ENCODE measurements around the gene ACTN2.

The ACTN2 gene

GRCh38 chr1:236760986-236761385 is 74.7 kb downstream of the ACTN2 start:
- H3K4me1 Mint-ChIP-seq: peaks cover 43% of the 10 kb centered on the region
- TF ChIP-seq, protein P1, sequence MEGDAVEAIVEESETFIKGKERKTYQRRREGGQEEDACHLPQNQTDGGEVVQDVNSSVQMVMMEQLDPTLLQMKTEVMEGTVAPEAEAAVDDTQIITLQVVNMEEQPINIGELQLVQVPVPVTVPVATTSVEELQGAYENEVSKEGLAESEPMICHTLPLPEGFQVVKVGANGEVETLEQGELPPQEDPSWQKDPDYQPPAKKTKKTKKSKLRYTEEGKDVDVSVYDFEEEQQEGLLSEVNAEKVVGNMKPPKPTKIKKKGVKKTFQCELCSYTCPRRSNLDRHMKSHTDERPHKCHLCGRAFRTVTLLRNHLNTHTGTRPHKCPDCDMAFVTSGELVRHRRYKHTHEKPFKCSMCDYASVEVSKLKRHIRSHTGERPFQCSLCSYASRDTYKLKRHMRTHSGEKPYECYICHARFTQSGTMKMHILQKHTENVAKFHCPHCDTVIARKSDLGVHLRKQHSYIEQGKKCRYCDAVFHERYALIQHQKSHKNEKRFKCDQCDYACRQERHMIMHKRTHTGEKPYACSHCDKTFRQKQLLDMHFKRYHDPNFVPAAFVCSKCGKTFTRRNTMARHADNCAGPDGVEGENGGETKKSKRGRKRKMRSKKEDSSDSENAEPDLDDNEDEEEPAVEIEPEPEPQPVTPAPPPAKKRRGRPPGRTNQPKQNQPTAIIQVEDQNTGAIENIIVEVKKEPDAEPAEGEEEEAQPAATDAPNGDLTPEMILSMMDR (IDR thresholded peaks at IDR 0.05): no peak
- H3K27me3 Mint-ChIP-seq (ENCODE audit: low read depth, poor library complexity): peaks cover 2% of the 10 kb centered on the region
- H3K9me3 Mint-ChIP-seq: no peaks in the 10 kb centered on the region
- H3K36me3 Mint-ChIP-seq (ENCODE audit: low read depth): no peaks in the 10 kb centered on the region
- H3K27ac Mint-ChIP-seq: peak overlapping the region; percentile 85
- H3K4me3 Mint-ChIP-seq: no peak overlapping the region
- DNase-seq: no peak

DNA sequence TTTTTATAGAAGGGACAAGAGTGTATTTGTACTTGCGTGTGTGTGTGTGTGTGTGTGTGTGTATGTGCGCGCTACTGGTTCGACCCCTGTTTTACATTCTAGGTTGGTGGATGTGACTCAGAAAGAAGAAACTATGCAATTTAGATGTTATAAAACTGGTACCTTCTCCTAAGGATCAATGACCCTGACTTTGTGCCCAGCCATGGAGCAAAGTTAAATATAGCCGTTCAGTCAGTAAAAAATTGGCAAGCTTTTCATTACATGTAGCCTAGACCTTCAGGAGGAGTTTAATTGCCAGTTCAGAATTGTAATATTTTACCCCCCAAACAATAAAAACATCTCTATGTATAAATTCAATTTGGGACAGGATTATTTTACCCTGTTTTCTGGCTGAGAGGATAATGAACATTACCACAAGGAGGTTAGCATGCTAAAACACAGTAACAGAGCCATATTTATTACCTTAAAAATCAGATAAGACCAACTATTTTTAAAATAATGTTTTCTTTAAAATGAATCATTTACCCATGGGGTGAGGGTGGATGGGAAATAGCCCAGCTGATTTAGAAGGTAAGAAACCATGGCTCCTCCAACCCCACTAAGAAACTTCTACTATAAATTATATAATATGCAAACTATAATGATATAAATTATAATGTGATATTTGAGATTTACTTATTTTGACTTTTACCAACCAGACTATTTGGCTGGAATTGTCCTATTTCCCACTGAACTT is 75.3 kb downstream of the ACTN2 start:
- TF ChIP-seq, protein P1 (IDR thresholded peaks at IDR 0.05): no peak
- Mint-ChIP-seq H3K36me3 (ENCODE audit: low read depth) (no peaks in the 10 kb centered on the region), H3K27ac (no peak overlapping the region), H3K27me3 (ENCODE audit: low read depth, poor library complexity) (peaks cover 2% of the 10 kb centered on the region), H3K9me3 (no peaks in the 10 kb centered on the region), H3K4me1 (peaks cover 49% of the 10 kb centered on the region), H3K4me3 (no peak overlapping the region)
- DNase-seq: no peak

DNA sequence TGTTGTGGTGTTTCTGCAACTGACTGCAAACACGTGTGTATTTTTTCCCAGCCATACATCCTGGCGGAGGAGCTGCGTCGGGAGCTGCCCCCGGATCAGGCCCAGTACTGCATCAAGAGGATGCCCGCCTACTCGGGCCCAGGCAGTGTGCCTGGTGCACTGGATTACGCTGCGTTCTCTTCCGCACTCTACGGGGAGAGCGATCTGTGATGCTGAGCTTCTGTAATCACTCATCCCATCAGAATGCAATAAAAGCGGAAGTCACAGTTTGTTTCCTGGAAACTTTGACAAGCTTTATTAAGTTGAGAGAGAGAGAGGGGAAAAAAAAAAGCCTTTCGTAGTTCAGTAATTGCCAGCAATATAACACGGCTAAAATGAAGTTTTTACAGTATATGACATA is 76.1 kb downstream of the ACTN2 start:
- TF ChIP-seq, protein P1 (IDR thresholded peaks at IDR 0.05): no peak
- Mint-ChIP-seq H3K4me3 (no peak overlapping the region), H3K4me1 (peaks cover 57% of the 10 kb centered on the region), H3K9me3 (no peaks in the 10 kb centered on the region), H3K36me3 (ENCODE audit: low read depth) (no peaks in the 10 kb centered on the region), H3K27me3 (ENCODE audit: low read depth, poor library complexity) (peaks cover 2% of the 10 kb centered on the region), H3K27ac (no peak overlapping the region)
- DNase-seq: no peak

DNA sequence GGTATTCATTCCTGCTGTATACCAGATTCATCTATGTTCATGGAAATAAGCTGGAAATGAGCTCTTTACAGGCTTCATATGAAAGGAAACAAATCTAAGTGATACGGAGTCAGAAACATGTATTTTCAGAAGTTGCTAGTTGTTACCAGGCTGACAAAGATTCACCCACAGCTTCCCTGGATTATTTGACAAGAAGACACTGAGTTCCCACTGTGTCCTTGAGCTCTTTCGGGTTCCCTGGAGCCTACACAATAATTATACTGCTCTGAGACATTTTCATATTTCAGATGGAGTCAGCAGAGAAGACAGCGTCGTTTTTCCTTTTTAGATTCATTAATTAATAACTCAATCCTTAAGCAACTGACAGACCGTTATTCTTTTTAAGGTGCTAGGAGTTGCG is 79.5 kb downstream of the ACTN2 start:
- H3K4me3 Mint-ChIP-seq: no peak overlapping the region
- peaks cover 16% of the 10 kb centered on the region for H3K27me3 Mint-ChIP-seq (ENCODE audit: low read depth, poor library complexity)
- H3K27ac Mint-ChIP-seq: no peak overlapping the region
- DNase-seq: no peak
- TF ChIP-seq, protein P1 (IDR thresholded peaks at IDR 0.05): no peak
- H3K4me1 Mint-ChIP-seq: peaks cover 75% of the 10 kb centered on the region
- no peaks in the 10 kb centered on the region for H3K9me3 Mint-ChIP-seq
- no peaks in the 10 kb centered on the region for H3K36me3 Mint-ChIP-seq (ENCODE audit: low read depth)

DNA sequence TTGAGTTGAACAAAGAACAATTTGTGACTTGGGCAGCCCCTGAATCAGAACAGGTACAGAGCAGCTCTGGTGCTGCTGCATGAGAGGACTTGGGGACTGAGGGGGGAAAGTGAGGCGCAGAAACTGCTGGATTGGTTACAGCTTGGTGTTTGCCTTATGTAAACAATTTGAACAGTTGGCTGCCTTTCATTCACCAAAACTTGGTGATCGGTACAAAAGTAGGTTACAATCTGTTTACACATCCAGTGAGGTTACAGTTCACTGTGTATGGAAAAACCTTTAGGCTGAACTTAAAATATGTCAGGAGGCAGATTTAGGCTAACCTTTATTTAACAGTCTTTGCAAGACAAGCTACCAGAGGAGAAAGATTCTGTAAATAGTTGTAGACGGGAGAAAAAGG is 80.2 kb downstream of the ACTN2 start:
- H3K9me3 Mint-ChIP-seq: no peaks in the 10 kb centered on the region
- H3K27me3 Mint-ChIP-seq (ENCODE audit: low read depth, poor library complexity): peaks cover 16% of the 10 kb centered on the region
- TF ChIP-seq, protein P1 (IDR thresholded peaks at IDR 0.05): no peak
- no peak overlapping the region for H3K27ac Mint-ChIP-seq
- peaks cover 68% of the 10 kb centered on the region for H3K4me1 Mint-ChIP-seq
- DNase-seq: no peak
- H3K36me3 Mint-ChIP-seq (ENCODE audit: low read depth): no peaks in the 10 kb centered on the region
- peak overlapping the region; percentile 1 for H3K4me3 Mint-ChIP-seq

DNA sequence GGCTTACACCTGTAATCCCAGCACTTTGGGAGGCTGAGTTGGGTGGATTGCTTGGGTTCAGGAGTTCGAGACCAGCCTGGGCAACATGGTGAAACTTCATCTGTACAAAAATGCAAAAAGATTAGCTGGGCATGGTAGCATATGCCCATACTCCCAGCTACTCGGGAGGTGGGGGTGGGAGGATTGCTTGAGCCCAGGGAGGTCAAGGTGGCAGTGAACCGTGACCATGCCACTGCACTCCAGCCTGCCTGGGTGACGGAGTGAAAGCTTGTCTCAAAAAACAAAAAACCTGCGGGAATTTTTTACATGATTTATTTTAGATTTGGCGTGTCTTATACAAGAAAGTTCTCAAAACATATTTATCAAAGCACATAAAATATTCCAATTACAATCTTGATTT is 81.0 kb downstream of the ACTN2 start:
- no peaks in the 10 kb centered on the region for H3K9me3 Mint-ChIP-seq
- peak; percentile 58 for DNase-seq
- no peaks in the 10 kb centered on the region for H3K36me3 Mint-ChIP-seq (ENCODE audit: low read depth)
- TF ChIP-seq, protein P1 (IDR thresholded peaks at IDR 0.05): no peak
- H3K4me1 Mint-ChIP-seq: peaks cover 64% of the 10 kb centered on the region
- H3K4me3 Mint-ChIP-seq: no peak overlapping the region
- peaks cover 15% of the 10 kb centered on the region for H3K27me3 Mint-ChIP-seq (ENCODE audit: low read depth, poor library complexity)
- no peak overlapping the region for H3K27ac Mint-ChIP-seq

Measured in nephron progenitor cell (in vitro differentiated cells).